Activated CD8-positive, alpha-beta memory T cell treated with anti-CD3 and anti-CD28 coated beads, Interleukin-2, amount 10 ng/mL, durations not matched to agents 7 days and 5 days (primary cell): Measurements from ENCODE around the gene PKIB. TPM values are rescaled to one million over a fixed set of nuclear protein-coding genes. Genes with fewer than 3 reads are reported as not detected.

ENCODE experiments used
- ATAC-seq: fragments of 150-1000 bp; cut with Tn5 transposase; one replicate; pipeline ENCODE4 v1.10.0; 2021; ENCODE audit warnings: moderate library complexity
- CTCF ChIA-PET: fragments of 350-600 bp; sonication (Branson Sonifier 250); formaldehyde crosslinking; loops from one replicate; lab custom pipeline; 2021; ENCODE audit warnings: antibody characterized with exemption; lab: Charles Lee
- DNase-seq: peaks from one replicate; pipeline ENCODE4 v3.0.0-alpha.2; 2020
- H3K27ac Mint-ChIP-seq: one replicate; pipeline ENCODE4 v1.8.0; 2021; ENCODE audit warnings: mild to moderate bottlenecking, mixed read lengths
- H3K27me3 Mint-ChIP-seq: one replicate; pipeline ENCODE4 v1.8.0; 2021; ENCODE audit warnings: mixed read lengths
- H3K36me3 Mint-ChIP-seq: one replicate; pipeline ENCODE4 v1.8.0; 2021; ENCODE audit warnings: mild to moderate bottlenecking, mixed read lengths
- H3K4me1 Mint-ChIP-seq: one replicate; pipeline ENCODE4 v1.8.0; 2021; ENCODE audit warnings: mixed read lengths
- H3K4me3 Mint-ChIP-seq: one replicate; pipeline ENCODE4 v1.8.0; 2021; ENCODE audit warnings: mild to moderate bottlenecking, moderate library complexity, mixed read lengths
- H3K9me3 Mint-ChIP-seq: one replicate; pipeline ENCODE4 v1.8.0; 2022; ENCODE audit warnings: low read depth, mixed read lengths
- total RNA-seq, 2 experiments: library from RNA; stranded (reverse); gene quantifications; one replicate each; pipeline ENCODE4 v1.2.3, GENCODE V29; 2021

Gene PKIB
- total RNA-seq, 2 experiments from 2014 or later = 0.47 to 0.91 TPM

- H3K4me1 Mint-ChIP-seq = peaks cover 12% of the 10 kb centered on the region
- H3K4me3 Mint-ChIP-seq = no peak overlapping the region
- DNase-seq = no peak
- no peaks in the 10 kb centered on the region for H3K9me3 Mint-ChIP-seq
- H3K27me3 Mint-ChIP-seq = no peaks in the 10 kb centered on the region
- CTCF ChIA-PET = interaction anchor here (1.1 kb wide), 1 partner anchor 86 kb away, joined by 4 read pairs; no protein-coding TSS in a partner anchor
- no peak overlapping the region for H3K27ac Mint-ChIP-seq
- ATAC-seq = no peak
- H3K36me3 Mint-ChIP-seq = no peaks in the 10 kb centered on the region
Measured at GRCh38 chr6:122753000-122753687, 142.9 kb downstream of the PKIB start.

GRCh38 chr6:122753688-122754056 lies 143.5 kb downstream of the PKIB start:
- DNase-seq = no peak
- no peaks in the 10 kb centered on the region for H3K27me3 Mint-ChIP-seq
- peaks cover 12% of the 10 kb centered on the region for H3K4me1 Mint-ChIP-seq
- no peaks in the 10 kb centered on the region for H3K36me3 Mint-ChIP-seq
- H3K27ac Mint-ChIP-seq = no peak overlapping the region
- no peak overlapping the region for H3K4me3 Mint-ChIP-seq
- no peak for ATAC-seq
- CTCF ChIA-PET = interaction anchor here (0.8 kb wide), 1 partner anchor 86 kb away, joined by 3 read pairs; no protein-coding TSS in a partner anchor
- no peaks in the 10 kb centered on the region for H3K9me3 Mint-ChIP-seq

GRCh38 chr6:122754191-122754731 lies 144.1 kb downstream of the PKIB start:
- Mint-ChIP-seq H3K36me3 (no peaks in the 10 kb centered on the region), H3K27me3 (no peaks in the 10 kb centered on the region), H3K4me3 (no peak overlapping the region), H3K9me3 (no peaks in the 10 kb centered on the region), H3K4me1 (peaks cover 16% of the 10 kb centered on the region), H3K27ac (no peak overlapping the region)
- DNase-seq (no peak), ATAC-seq (no peak)
- CTCF ChIA-PET = interaction anchor here (0.8 kb wide), 1 partner anchor 85 kb away, joined by 3 read pairs; no protein-coding TSS in a partner anchor

DNA sequence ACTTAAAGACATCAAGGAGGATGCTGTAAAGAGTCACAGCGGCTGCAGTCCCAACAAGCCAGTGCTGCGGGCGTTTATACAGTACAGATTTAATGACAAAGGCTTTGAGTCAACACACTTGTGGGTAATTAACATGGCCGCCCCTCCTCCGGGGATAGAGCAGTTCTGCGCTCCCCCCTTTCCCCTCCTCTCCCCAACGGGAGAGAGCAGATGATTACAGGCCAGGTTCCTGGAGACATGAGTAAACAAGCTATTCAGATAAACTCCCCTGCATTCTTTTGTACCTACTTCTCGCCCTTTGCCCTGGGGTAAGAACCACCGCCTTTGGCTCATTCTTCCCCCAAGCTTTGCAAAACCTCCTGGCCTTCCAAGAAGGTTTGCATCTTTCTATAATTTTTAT lies 145.7 kb downstream of the PKIB start:
- DNase-seq = no peak
- Mint-ChIP-seq H3K4me1 (peaks cover 18% of the 10 kb centered on the region), H3K9me3 (no peaks in the 10 kb centered on the region), H3K27me3 (no peaks in the 10 kb centered on the region), H3K27ac (no peak overlapping the region), H3K4me3 (no peak overlapping the region), H3K36me3 (no peaks in the 10 kb centered on the region)
- CTCF ChIA-PET = no interaction called here
- ATAC-seq = no peak

GRCh38 chr6:122758927-122759334 lies 148.7 kb downstream of the PKIB start:
- Mint-ChIP-seq H3K9me3 (no peaks in the 10 kb centered on the region), H3K27me3 (peaks cover under 1% of the 10 kb centered on the region), H3K4me1 (peaks cover 6% of the 10 kb centered on the region), H3K36me3 (no peaks in the 10 kb centered on the region), H3K4me3 (no peak overlapping the region), H3K27ac (no peak overlapping the region)
- CTCF ChIA-PET = no interaction called here
- ATAC-seq (no peak), DNase-seq (no peak)

DNA sequence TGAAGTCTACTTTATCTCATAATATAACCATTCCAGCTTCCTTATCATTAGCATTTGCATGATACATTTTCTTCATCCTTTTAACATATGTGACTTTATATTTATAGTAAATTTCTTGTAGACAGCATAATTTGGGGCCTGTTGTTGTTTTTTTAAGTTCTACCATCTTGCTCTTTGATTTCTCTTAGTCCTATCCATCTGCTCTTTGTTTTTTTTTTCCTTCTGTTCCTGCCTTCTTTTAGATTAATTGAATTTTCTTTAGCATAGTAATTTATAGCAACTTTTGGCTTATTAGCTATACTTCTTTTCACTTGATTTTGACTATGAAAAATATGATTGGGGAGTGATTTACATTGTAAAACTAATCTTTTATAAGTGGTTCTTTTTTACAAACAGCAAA lies 150.1 kb downstream of the PKIB start:
- Mint-ChIP-seq H3K4me1 (peaks cover 6% of the 10 kb centered on the region), H3K27ac (no peak overlapping the region), H3K9me3 (no peaks in the 10 kb centered on the region), H3K4me3 (no peak overlapping the region), H3K36me3 (no peaks in the 10 kb centered on the region), H3K27me3 (peaks cover 3% of the 10 kb centered on the region)
- DNase-seq (no peak), ATAC-seq (no peak)
- CTCF ChIA-PET = no interaction called here

DNA sequence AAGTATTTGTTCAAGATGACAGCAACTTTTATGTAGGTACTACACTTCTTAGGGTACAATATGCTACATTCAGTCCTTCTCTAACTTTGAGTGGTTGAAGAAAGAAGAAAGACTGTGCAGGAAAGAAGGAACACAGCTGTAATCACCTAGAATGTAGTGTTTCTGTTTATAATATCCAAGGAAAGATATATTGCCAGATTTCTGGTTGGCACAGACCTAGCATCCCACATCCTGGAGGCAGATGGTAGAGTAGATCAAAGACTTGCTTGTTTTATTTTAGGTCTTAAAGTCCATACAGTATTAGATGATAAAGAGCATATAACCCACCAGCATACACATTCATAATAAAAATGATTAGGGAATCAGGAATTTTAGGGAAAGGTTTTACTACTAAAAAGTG lies 156.1 kb downstream of the PKIB start:
- DNase-seq = no peak
- Mint-ChIP-seq H3K27me3 (peaks cover 20% of the 10 kb centered on the region), H3K36me3 (no peaks in the 10 kb centered on the region), H3K27ac (no peak overlapping the region), H3K9me3 (no peaks in the 10 kb centered on the region), H3K4me1 (no peaks in the 10 kb centered on the region), H3K4me3 (no peak overlapping the region)
- CTCF ChIA-PET = no interaction called here
- ATAC-seq = no peak

DNA sequence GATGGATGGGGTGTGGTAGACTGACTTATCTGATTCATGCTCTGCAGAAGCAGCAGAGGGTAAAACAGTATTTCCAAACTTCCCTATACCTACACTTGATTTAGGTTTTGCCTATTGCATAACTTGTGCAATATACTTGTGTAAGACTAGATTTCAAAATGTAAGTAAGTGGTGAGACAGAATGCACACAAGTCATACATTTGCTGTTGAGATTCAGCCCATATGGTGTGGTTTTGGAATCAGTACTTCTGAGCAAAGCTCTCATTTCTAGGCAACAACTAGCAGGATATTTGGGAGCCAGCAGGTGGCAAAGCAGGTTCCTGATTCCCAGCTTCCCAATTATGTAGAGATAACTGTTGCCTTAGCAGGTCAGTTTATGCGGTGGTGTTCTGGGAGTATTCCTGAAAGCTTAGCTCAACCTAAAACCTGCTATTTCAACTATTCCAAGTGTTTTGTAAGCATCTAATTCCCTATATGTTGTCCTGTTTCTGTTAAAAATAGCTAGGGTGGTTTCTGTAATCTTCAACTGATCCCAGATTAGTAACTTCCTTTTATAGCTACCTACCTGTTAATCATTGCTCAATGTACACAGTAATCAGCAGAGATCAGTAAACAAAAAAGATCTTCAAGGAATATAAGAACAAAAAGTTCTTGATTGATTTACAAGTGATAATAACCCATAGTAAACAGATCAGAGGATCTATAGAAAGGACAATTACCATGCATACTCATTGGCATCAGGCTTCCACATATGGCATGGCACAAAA lies 160.8 kb downstream of the PKIB start:
- no peak for ATAC-seq
- Mint-ChIP-seq H3K4me1 (no peaks in the 10 kb centered on the region), H3K4me3 (no peak overlapping the region), H3K36me3 (no peaks in the 10 kb centered on the region), H3K27me3 (peaks cover 30% of the 10 kb centered on the region), H3K27ac (no peak overlapping the region), H3K9me3 (no peaks in the 10 kb centered on the region)
- DNase-seq = no peak
- CTCF ChIA-PET = interaction anchor here (0.7 to 1.2 kb wide), 2 partner anchors 14 to 15 kb away, joined by 3 read pairs; no protein-coding TSS in a partner anchor

- no peaks in the 10 kb centered on the region for H3K36me3 Mint-ChIP-seq
- DNase-seq = no peak
- H3K4me1 Mint-ChIP-seq = no peaks in the 10 kb centered on the region
- H3K27me3 Mint-ChIP-seq = peaks cover 30% of the 10 kb centered on the region
- ATAC-seq = no peak
- no peak overlapping the region for H3K27ac Mint-ChIP-seq
- no peaks in the 10 kb centered on the region for H3K9me3 Mint-ChIP-seq
- CTCF ChIA-PET = no interaction called here
- H3K4me3 Mint-ChIP-seq = no peak overlapping the region
Measured at GRCh38 chr6:122772724-122773415, 162.7 kb downstream of the PKIB start.

Other genes starting within 250 kb of the PKIB start
- 10 to 100 TPM; 15.1 to 15.9 TPM for gene HSF2, start 210.8 kb upstream of the PKIB start, total RNA-seq
- gene SERINC1, start 138.6 kb upstream of the PKIB start, total RNA-seq = 10 to 100 TPM; 37.6 to 52.4 TPM
- not detected for gene FABP7, start 169.3 kb downstream of the PKIB start, total RNA-seq
- under 1 TPM in 1 of 2 experiments, not detected in 1; 0.52 TPM for gene SMPDL3A, start 178.9 kb downstream of the PKIB start, total RNA-seq